Measurements from ENCODE around the gene MORC2.

The MORC2 gene

DNA sequence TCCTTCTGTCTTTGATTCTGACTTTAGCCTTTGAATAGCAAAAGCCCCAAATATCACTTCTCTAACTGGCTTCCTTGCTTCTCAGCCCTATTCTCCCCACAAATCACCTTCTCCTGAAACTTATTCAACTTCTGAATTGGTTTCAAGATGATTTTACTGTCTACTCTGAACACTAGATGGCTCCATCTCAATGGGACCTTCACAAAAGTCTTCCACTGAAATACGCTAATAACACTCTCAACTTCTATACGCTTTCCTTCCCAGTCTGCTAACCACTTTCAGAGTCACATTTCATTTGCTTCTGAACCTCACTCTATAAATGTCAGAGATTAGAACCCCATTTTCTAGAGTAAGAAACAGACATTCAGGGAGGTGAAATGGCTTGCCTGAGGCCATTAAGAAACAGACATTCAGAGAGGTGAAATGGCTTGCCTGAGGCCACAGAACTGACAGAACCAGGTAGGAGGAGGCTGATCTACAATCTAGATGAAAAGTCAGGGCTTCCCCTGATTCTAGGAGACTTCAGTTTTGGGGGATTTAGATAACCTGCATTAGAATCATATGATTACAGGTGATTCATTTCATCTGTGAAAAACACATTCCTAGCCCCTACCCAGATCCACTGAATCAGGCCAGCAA, 20.6 kb downstream of the MORC2 start:
- H3K4me1 ChIP-seq (ENCODE audit: insufficient read depth, low read length), result no peaks in the 10 kb centered on the region
- H3K27ac ChIP-seq (ENCODE audit: low read length), result no peak overlapping the region
- no peak overlapping the region for H3K4me3 ChIP-seq (ENCODE audit: low read length)
- H3K9me3 ChIP-seq (ENCODE audit: insufficient read depth, low read depth, low read length), result no peaks in the 10 kb centered on the region
- H3K27me3 ChIP-seq (ENCODE audit: insufficient read depth, low read length), result no peaks in the 10 kb centered on the region
- H3K36me3 ChIP-seq (ENCODE audit: insufficient read depth, low read depth, low read length), result peaks cover 98% of the 10 kb centered on the region
- no peak overlapping the region for H3K9ac ChIP-seq (ENCODE audit: low read depth, low read length)

GRCh38 chr22:30947173-30947815, 21.3 kb downstream of the MORC2 start:
- H3K4me1 ChIP-seq (ENCODE audit: insufficient read depth, low read length), result no peaks in the 10 kb centered on the region
- no peak overlapping the region for H3K27ac ChIP-seq (ENCODE audit: low read length)
- H3K36me3 ChIP-seq (ENCODE audit: insufficient read depth, low read depth, low read length), result peaks cover 98% of the 10 kb centered on the region
- H3K9ac ChIP-seq (ENCODE audit: low read depth, low read length), result no peak overlapping the region
- no peaks in the 10 kb centered on the region for H3K27me3 ChIP-seq (ENCODE audit: insufficient read depth, low read length)
- no peak overlapping the region for H3K4me3 ChIP-seq (ENCODE audit: low read length)
- no peaks in the 10 kb centered on the region for H3K9me3 ChIP-seq (ENCODE audit: insufficient read depth, low read depth, low read length)

- no peak overlapping the region for H3K9ac ChIP-seq (ENCODE audit: low read depth, low read length)
Measured at GRCh38 chr22:30946354-30946753, 22.2 kb downstream of the MORC2 start.

DNA sequence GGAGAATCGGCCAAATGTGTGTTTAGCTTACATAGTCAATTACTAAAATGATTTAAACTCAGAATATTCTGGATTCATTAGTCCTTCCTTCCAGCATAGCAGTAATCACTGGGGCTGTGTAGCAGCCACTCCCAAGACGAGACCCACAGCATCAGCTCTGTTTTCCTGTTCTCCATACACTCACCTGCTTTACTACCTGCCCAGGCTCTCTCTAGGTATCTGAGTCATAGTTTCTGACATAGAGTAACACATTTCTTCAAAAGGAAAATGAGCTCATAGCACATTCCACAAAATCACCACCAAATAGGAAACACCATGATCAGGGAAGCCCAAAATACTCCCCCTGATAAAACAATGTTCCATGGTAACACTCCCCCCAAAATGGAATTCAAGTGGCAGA, 22.9 kb downstream of the MORC2 start:
- Histone ChIP-seq H3K4me1 (ENCODE audit: insufficient read depth, low read length) (no peaks in the 10 kb centered on the region), H3K27me3 (ENCODE audit: insufficient read depth, low read length) (no peaks in the 10 kb centered on the region), H3K9ac (ENCODE audit: low read depth, low read length) (no peak overlapping the region), H3K4me3 (ENCODE audit: low read length) (no peak overlapping the region), H3K36me3 (ENCODE audit: insufficient read depth, low read depth, low read length) (peaks cover 100% of the 10 kb centered on the region), H3K27ac (ENCODE audit: low read length) (no peak overlapping the region), H3K9me3 (ENCODE audit: insufficient read depth, low read depth, low read length) (no peaks in the 10 kb centered on the region)

More at GRCh38 chr22:30946354-30946753, 22.2 kb downstream of the MORC2 start:
- no peak overlapping the region for H3K27ac ChIP-seq (ENCODE audit: low read length)
- peaks cover 100% of the 10 kb centered on the region for H3K36me3 ChIP-seq (ENCODE audit: insufficient read depth, low read depth, low read length)
- H3K27me3 ChIP-seq (ENCODE audit: insufficient read depth, low read length), result no peaks in the 10 kb centered on the region
- H3K4me1 ChIP-seq (ENCODE audit: insufficient read depth, low read length), result no peaks in the 10 kb centered on the region
- H3K9me3 ChIP-seq (ENCODE audit: insufficient read depth, low read depth, low read length), result no peaks in the 10 kb centered on the region
- H3K4me3 ChIP-seq (ENCODE audit: low read length), result no peak overlapping the region

GRCh38 chr22:30944986-30945385, 23.6 kb downstream of the MORC2 start:
- Histone ChIP-seq H3K36me3 (ENCODE audit: insufficient read depth, low read depth, low read length) (peaks cover 100% of the 10 kb centered on the region), H3K4me3 (ENCODE audit: low read length) (no peak overlapping the region), H3K4me1 (ENCODE audit: insufficient read depth, low read length) (no peaks in the 10 kb centered on the region), H3K27me3 (ENCODE audit: insufficient read depth, low read length) (no peaks in the 10 kb centered on the region), H3K9me3 (ENCODE audit: insufficient read depth, low read depth, low read length) (no peaks in the 10 kb centered on the region), H3K9ac (ENCODE audit: low read depth, low read length) (no peak overlapping the region), H3K27ac (ENCODE audit: low read length) (no peak overlapping the region)

DNA sequence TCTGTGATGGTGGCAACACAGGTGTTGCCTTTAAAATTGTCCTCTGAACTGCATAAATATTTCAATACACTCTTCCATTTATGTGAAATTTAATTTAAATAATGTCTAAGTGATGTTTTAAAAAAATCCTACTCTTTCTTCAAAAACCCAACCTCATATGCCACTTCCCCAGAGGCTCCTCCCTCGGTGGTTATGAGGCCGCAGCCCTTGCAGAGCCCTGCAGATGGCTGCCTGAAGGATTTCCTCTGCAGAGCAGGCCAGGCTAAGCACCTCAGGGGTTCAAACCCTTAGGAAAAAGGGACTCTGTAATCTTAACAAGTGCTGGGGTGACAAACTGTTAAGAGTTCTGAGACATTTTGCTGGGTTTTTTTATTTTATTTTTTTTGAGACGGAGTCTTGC, 25.2 kb downstream of the MORC2 start:
- no peak overlapping the region for H3K9ac ChIP-seq (ENCODE audit: low read depth, low read length)
- H3K36me3 ChIP-seq (ENCODE audit: insufficient read depth, low read depth, low read length), result peaks cover 100% of the 10 kb centered on the region
- no peak overlapping the region for H3K27ac ChIP-seq (ENCODE audit: low read length)
- H3K4me3 ChIP-seq (ENCODE audit: low read length), result no peak overlapping the region
- H3K4me1 ChIP-seq (ENCODE audit: insufficient read depth, low read length), result no peaks in the 10 kb centered on the region
- H3K9me3 ChIP-seq (ENCODE audit: insufficient read depth, low read depth, low read length), result no peaks in the 10 kb centered on the region
- no peaks in the 10 kb centered on the region for H3K27me3 ChIP-seq (ENCODE audit: insufficient read depth, low read length)

- no peak overlapping the region for H3K9ac ChIP-seq (ENCODE audit: low read depth, low read length)
- H3K4me3 ChIP-seq (ENCODE audit: low read length), result no peak overlapping the region
- H3K27ac ChIP-seq (ENCODE audit: low read length), result no peak overlapping the region
- H3K9me3 ChIP-seq (ENCODE audit: insufficient read depth, low read depth, low read length), result no peaks in the 10 kb centered on the region
- peaks cover 100% of the 10 kb centered on the region for H3K36me3 ChIP-seq (ENCODE audit: insufficient read depth, low read depth, low read length)
- no peaks in the 10 kb centered on the region for H3K4me1 ChIP-seq (ENCODE audit: insufficient read depth, low read length)
- H3K27me3 ChIP-seq (ENCODE audit: insufficient read depth, low read length), result no peaks in the 10 kb centered on the region
Measured at GRCh38 chr22:30941363-30941740, 27.2 kb downstream of the MORC2 start.

- Histone ChIP-seq H3K9ac (ENCODE audit: low read depth, low read length) (no peak overlapping the region), H3K27ac (ENCODE audit: low read length) (no peak overlapping the region), H3K4me1 (ENCODE audit: insufficient read depth, low read length) (no peaks in the 10 kb centered on the region), H3K36me3 (ENCODE audit: insufficient read depth, low read depth, low read length) (peaks cover 100% of the 10 kb centered on the region), H3K4me3 (ENCODE audit: low read length) (no peak overlapping the region), H3K27me3 (ENCODE audit: insufficient read depth, low read length) (no peaks in the 10 kb centered on the region), H3K9me3 (ENCODE audit: insufficient read depth, low read depth, low read length) (no peaks in the 10 kb centered on the region)
Measured at GRCh38 chr22:30940685-30941362, 27.8 kb downstream of the MORC2 start.

- Histone ChIP-seq H3K9me3 (ENCODE audit: insufficient read depth, low read depth, low read length) (no peaks in the 10 kb centered on the region), H3K27me3 (ENCODE audit: insufficient read depth, low read length) (no peaks in the 10 kb centered on the region), H3K27ac (ENCODE audit: low read length) (no peak overlapping the region), H3K4me3 (ENCODE audit: low read length) (no peak overlapping the region), H3K4me1 (ENCODE audit: insufficient read depth, low read length) (no peaks in the 10 kb centered on the region), H3K9ac (ENCODE audit: low read depth, low read length) (no peak overlapping the region), H3K36me3 (ENCODE audit: insufficient read depth, low read depth, low read length) (peaks cover 99% of the 10 kb centered on the region)
Measured at GRCh38 chr22:30934053-30934452, 34.5 kb downstream of the MORC2 start.

- Histone ChIP-seq H3K9ac (ENCODE audit: low read depth, low read length) (no peak overlapping the region), H3K27me3 (ENCODE audit: insufficient read depth, low read length) (no peaks in the 10 kb centered on the region), H3K27ac (ENCODE audit: low read length) (no peak overlapping the region), H3K4me3 (ENCODE audit: low read length) (no peak overlapping the region), H3K9me3 (ENCODE audit: insufficient read depth, low read depth, low read length) (no peaks in the 10 kb centered on the region), H3K4me1 (ENCODE audit: insufficient read depth, low read length) (no peaks in the 10 kb centered on the region), H3K36me3 (ENCODE audit: insufficient read depth, low read depth, low read length) (peaks cover 99% of the 10 kb centered on the region)
Measured at GRCh38 chr22:30933457-30933856, 35.1 kb downstream of the MORC2 start.

GRCh38 chr22:30932661-30933060, 35.9 kb downstream of the MORC2 start:
- Histone ChIP-seq H3K9me3 (ENCODE audit: insufficient read depth, low read depth, low read length) (no peaks in the 10 kb centered on the region), H3K27ac (ENCODE audit: low read length) (no peak overlapping the region), H3K4me1 (ENCODE audit: insufficient read depth, low read length) (no peaks in the 10 kb centered on the region), H3K9ac (ENCODE audit: low read depth, low read length) (no peak overlapping the region), H3K4me3 (ENCODE audit: low read length) (no peak overlapping the region), H3K36me3 (ENCODE audit: insufficient read depth, low read depth, low read length) (peaks cover 99% of the 10 kb centered on the region), H3K27me3 (ENCODE audit: insufficient read depth, low read length) (no peaks in the 10 kb centered on the region)
